MG63 (cell line): Measurements from ENCODE around the gene ARPC5. TPM values are rescaled to one million over a fixed set of nuclear protein-coding genes. Genes with fewer than 3 reads are reported as not detected.

Source experiments
- DNase-seq: peaks from one replicate; pipeline ENCODE4 v3.0.0-alpha.2; 2020
- H3K27me3 ChIP-seq: fragments of 250-450 bp; sonication (Bioruptor Pico); 2 replicates; pipeline ENCODE4 v1.5.1; 2020; ENCODE audit warnings: mild to moderate bottlenecking, moderate library complexity
- H3K36me3 ChIP-seq: fragments of 250-450 bp; sonication (Bioruptor Pico); 2 replicates; pipeline ENCODE4 v1.5.1; 2020; ENCODE audit warnings: mild to moderate bottlenecking, moderate library complexity
- H3K4me3 ChIP-seq: fragments of 250-450 bp; sonication (Bioruptor Pico); 2 replicates; pipeline ENCODE4 v1.5.1; 2020; ENCODE audit warnings: mild to moderate bottlenecking, moderate library complexity
- H3K9me3 ChIP-seq: fragments of 250-450 bp; sonication (Bioruptor Pico); 2 replicates; pipeline ENCODE4 v1.5.1; 2020; ENCODE audit warnings: mild to moderate bottlenecking, moderate library complexity
- total RNA-seq: library from RNA; depleted of rRNA; stranded (reverse); fragments of >200 nt; shearing (Covaris generic); gene quantifications from 2 replicates; pipeline ENCODE4 v1.2.3, GENCODE V29; 2014; ENCODE audit warnings: low replicate concordance

The ARPC5 gene
- total RNA-seq, 1 experiment from 2014 or later, result 232 TPM

DNA sequence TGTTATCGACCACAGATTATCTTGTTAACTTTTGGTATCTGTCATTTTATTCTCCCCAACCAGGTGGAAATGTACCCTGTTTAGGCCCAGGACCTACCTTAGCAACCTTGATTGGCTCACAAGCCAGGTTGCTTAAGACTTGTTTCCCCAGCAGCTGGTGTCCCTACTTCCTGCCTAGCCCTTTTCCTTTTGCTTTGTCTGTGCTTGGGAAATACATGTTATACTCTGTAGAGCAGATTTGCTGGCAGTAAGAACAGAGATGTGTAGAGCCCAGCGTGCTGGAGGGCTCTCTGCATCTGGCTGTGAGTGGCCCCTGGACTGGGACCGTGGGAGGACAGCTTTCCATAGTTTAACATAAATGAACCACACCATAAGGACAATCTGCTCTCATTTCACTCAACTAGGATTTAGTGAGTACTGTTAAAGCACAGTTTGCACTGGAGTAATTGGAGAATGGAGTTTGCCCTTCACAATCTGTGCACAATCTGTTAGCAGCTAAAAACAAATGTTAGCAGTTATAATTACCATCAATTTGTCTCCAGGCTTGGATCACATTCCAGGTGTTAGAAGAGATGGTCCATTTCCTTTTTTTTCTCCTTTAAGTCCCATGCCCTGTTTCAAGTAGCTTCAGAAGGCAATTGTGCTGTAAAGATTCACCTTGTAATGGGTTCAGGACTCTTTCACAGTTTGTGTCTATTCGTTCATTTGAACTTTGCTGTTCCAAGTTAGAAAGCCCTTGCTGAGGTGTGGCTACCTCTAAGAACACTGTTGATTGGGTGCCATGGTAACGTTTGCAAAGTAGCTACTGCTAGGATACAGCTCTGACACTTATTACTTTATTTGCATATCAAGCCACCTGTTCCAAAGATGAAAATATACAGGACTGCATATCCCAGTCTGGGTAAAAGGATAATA is 17.2 kb upstream of the ARPC5 start, which contains the start of gene APOBEC4:
TSS of gene APOBEC4 (minus strand) at position 770 of the 915 bp plus-strand sequence. CDS start 4,535 bp downstream, outside the sequence.
- no peaks in the 10 kb centered on the region for H3K9me3 ChIP-seq
- DNase-seq, result no peak
- no peak within 1 kb of the TSS for H3K4me3 ChIP-seq
- 0 out of 2 replicates have a peak, but pooled peaks cover 5% of the 10 kb centered on the region for H3K27me3 ChIP-seq
- H3K36me3 ChIP-seq, result no peaks in the 10 kb centered on the region

DNA sequence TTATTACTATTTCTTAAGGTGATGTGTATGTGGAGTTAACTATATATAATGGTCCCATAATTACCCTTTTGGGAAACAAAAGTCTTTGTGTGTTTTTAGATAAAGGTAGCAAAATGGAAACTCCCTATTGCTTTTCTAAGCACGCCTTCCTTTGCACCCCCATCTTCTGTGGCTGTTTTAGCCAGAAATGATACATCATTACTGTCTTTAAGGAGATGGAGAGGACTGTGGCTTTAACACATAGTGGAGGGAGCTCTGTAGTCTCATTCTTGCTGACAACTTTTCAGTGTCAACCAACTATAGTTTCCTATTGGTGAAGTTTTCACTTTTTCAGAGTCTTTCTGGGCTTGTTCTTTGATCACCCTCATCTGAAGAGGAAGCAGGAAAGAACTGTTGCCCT is 16.5 kb upstream of the ARPC5 start:
- Histone ChIP-seq H3K27me3 (peaks cover 9% of the 10 kb centered on the region; the same call in 1 of the 2 replicates), H3K36me3 (no peaks in the 10 kb centered on the region), H3K4me3 (no peak overlapping the region), H3K9me3 (no peaks in the 10 kb centered on the region)
- DNase-seq, result no peak

DNA sequence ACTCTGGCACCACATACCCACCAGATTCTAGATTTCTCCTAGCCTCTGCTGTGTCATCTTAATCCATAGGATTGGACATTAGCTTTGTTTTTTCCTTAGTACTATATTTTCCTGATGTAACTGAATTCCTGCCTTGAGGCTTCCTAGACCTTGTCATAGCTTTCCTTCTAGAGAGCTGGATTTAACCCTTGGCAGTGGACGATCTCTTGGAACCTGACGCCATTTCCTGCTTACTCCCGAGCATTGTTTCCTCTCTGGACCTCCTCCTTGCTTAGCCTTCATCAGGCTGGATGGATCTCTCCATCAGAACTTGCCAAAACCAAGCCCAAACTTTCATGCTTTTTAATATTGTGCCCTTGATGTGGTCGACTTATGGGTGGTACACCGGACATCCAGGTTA is 16.0 kb upstream of the ARPC5 start:
- peak; percentile 14 for DNase-seq
- Histone ChIP-seq H3K9me3 (no peaks in the 10 kb centered on the region), H3K27me3 (peaks cover 11% of the 10 kb centered on the region), H3K4me3 (no peak overlapping the region), H3K36me3 (no peaks in the 10 kb centered on the region)

DNA sequence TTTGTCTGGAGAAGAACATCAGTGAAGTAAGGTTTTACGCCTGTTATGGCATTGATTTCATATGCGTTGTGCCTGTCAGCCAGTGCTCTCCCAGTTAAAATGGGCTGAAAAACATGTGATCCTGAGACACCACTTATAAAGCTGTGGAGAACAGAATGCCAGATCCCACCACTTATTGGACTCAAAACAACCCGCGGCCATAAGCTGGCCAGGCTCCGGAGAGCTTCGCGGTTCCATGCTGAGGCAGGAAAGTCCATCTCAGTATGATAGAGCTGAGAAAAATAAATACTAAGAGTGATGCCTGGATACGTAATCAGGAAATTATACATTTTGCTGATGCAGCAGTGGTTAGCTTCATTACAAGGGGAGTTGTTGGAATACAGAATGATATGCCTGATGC is 12.5 kb upstream of the ARPC5 start:
- Histone ChIP-seq H3K4me3 (no peak overlapping the region), H3K27me3 (peaks cover 16% of the 10 kb centered on the region), H3K36me3 (no peaks in the 10 kb centered on the region), H3K9me3 (no peaks in the 10 kb centered on the region)
- no peak for DNase-seq

DNA sequence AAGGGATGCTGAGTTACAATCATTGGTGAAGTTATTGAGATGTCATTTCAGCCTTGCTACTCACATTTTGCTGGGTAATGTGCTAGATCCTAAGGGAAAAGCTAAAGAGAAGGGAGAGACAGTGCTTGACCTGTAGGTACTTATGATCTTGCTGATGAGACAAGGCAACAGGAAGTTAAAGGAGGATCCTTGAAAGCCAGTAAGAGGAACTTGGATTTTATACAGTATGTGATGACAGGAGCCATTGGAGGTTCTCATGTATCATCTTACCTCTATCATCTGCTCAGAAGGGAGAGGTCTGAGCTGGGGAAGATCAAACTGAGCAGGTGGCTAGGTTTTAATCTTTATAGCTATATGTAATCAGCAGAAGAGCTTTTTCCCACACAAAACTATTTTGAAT is 11.2 kb upstream of the ARPC5 start:
- Histone ChIP-seq H3K27me3 (peaks cover 16% of the 10 kb centered on the region), H3K9me3 (no peaks in the 10 kb centered on the region), H3K4me3 (no peak overlapping the region), H3K36me3 (no peaks in the 10 kb centered on the region)
- no peak for DNase-seq

DNA sequence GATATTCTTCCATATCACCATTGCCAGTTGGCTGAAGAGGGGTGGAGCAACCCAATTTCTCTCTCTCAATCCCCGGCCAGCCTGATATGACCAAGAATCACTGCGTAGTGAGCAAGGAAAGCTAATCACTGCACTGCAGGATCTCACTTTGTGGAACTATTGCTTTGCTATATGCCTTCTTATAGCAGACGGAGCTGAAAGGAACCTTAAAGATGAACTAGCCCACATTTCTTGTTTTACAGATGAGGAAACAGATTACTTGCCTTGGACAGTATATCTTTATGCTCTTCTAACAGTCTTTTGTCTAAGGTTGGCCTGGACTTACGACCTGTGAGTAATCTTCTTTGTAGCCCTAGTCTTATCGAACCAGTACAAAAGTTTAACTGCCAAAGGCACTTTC is 9.9 kb upstream of the ARPC5 start:
- no peak for DNase-seq
- no peak overlapping the region for H3K4me3 ChIP-seq
- H3K27me3 ChIP-seq, result peaks cover 16% of the 10 kb centered on the region
- H3K9me3 ChIP-seq, result no peaks in the 10 kb centered on the region
- H3K36me3 ChIP-seq, result no peaks in the 10 kb centered on the region

DNA sequence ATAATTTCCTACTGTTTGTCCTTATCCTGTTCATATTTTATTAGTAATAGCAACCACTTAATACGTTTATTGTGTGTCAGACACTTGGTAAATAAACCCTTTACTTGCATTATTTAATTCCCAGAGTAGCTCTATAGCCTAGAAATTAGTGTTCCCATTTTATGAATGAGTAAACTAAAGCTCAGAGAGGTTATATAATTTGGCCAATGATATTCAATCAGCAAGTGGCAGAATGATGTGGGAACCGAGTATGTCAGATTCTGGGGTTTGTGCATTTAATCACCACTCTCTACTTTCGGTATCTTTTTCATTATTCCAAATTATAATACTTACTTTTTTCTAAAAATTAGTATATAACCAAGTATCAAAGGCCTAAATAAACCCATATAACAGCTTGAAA is 6.6 kb upstream of the ARPC5 start:
- H3K4me3 ChIP-seq, result no peak overlapping the region
- no peak for DNase-seq
- no peaks in the 10 kb centered on the region for H3K36me3 ChIP-seq
- H3K9me3 ChIP-seq, result no peaks in the 10 kb centered on the region
- peaks cover 15% of the 10 kb centered on the region for H3K27me3 ChIP-seq

DNA sequence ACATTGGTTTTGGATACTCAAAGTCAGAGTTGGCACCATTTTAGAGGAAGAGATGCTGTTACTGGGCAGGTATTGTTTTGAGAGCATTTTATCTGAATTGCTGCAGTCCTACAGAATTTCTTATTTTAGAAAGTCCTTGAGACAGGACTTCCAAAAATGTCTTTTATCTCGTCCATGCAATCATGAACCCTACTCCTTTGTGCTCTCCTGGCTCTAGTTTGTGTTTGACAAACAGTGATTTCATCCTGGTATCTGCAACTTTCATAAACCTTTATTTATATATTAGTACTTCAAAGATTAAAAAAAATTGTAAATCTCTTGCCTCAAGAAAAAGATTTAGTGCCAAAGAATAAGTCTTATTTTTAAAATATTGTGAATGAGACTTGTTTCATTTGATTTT is 4.6 kb upstream of the ARPC5 start:
- Histone ChIP-seq H3K9me3 (no peaks in the 10 kb centered on the region), H3K36me3 (no peaks in the 10 kb centered on the region), H3K4me3 (no peak overlapping the region), H3K27me3 (peaks cover 10% of the 10 kb centered on the region)
- DNase-seq, result no peak

DNA sequence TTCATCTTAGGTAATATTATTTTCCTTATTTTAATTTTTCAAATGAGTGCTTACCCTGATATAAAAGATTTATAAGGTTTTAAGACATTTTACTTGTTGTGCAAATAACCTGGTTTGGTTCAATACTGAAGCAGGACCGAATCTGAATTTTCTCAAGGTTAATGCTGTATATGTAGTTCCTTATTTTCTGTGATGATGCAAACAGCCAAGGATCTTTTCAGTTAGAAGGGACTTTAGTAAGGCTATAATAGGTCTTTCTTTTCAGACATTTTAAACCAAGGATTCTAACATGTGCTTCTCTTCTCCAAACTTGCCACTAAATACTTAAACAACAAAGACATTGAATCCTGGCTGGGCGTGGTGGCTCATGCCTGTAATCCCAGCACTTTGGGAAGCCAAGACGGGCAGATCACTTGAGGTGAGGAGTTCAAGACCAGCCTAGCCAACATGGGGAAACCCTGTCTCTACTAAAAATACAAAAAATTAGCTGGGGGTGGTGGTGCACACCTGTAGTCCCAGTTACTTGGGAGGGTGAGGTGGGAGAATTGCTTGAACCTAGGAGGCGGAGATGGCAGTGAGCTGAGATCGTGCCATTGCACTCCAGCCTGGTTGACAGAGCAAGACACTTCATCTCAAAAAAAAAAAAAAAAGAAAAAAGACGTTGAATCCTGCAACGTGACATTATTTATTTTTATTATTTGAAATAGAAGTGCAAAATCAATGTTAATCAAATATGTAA is 3.2 kb upstream of the ARPC5 start:
- H3K4me3 ChIP-seq, result no peak overlapping the region
- no peak for DNase-seq
- H3K27me3 ChIP-seq, result peaks cover 10% of the 10 kb centered on the region
- H3K36me3 ChIP-seq, result no peaks in the 10 kb centered on the region
- no peaks in the 10 kb centered on the region for H3K9me3 ChIP-seq

DNA sequence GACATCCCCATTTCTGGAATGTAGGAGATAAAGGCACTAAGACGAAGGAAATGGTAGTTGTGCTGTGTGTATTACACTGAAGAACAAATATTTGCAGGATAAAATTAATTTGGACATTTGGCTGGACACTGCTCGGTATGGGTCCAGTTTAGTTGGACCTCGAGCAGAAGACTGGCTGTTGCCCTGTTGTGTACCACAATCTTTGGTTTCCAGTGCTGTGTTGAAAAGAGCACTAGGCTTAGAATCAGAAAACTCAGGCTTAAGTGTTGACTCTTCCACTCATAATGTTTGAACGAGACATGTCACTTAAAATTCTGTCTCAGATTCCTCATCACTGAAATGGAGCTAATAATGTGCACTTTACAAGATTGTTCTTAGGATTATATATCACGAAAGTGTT is 1.2 kb upstream of the ARPC5 start:
- Histone ChIP-seq H3K9me3 (no peaks in the 10 kb centered on the region), H3K36me3 (peaks cover 13% of the 10 kb centered on the region), H3K4me3 (peak overlapping the region; percentile 78), H3K27me3 (peaks cover 10% of the 10 kb centered on the region)
- no peak for DNase-seq

DNA sequence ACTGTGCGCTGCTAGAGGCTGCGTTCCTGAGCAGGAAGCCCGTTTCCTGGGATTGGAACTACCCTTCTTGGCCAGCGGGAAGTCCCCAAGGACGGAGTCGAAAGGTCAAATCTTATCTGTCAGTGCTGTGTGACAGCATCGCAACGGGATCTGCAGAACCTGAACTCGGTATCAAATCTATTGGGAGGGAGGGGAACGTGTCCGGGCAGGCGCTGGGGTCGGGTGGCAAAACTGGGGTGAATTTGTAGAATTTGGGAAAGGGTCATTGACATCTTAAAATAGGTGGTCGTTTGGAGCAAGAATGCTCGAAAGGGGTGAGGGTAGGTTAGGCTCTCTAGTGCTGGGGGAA is 725 bp upstream of the ARPC5 start:
- Histone ChIP-seq H3K4me3 (peak overlapping the region; percentile 78), H3K27me3 (peaks cover 10% of the 10 kb centered on the region), H3K36me3 (peaks cover 15% of the 10 kb centered on the region), H3K9me3 (no peaks in the 10 kb centered on the region)
- no peak for DNase-seq

DNA sequence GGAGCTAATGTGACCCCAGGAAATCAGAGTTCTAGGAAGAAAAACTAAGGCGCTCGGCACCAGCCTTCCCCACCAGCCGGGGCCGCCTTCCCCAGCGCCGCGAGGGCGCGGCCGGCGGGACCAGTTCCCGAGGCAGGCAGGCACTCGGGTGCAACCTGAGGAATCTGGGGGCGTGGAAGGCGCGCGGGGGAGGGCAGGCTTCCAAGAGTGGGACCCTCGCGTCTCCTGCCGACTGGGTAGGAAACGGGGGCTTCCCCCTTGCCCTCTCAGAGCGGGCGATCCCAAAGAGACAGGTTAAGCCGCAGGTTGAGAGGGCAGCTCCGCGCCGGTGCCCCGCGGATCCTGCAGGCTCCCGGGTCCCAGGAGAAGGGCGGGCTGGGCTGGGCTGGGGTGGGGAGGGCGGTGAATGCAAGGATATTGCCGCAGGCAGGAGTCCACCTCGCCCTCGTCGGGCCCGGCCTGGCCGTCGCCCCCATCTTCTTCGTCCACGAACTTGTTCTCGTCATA is 431 bp downstream of the ARPC5 start:
- Histone ChIP-seq H3K9me3 (no peaks in the 10 kb centered on the region), H3K4me3 (peak overlapping the region; percentile 78), H3K27me3 (peaks cover 10% of the 10 kb centered on the region), H3K36me3 (peaks cover 24% of the 10 kb centered on the region)
- peak; percentile 43 for DNase-seq

DNA sequence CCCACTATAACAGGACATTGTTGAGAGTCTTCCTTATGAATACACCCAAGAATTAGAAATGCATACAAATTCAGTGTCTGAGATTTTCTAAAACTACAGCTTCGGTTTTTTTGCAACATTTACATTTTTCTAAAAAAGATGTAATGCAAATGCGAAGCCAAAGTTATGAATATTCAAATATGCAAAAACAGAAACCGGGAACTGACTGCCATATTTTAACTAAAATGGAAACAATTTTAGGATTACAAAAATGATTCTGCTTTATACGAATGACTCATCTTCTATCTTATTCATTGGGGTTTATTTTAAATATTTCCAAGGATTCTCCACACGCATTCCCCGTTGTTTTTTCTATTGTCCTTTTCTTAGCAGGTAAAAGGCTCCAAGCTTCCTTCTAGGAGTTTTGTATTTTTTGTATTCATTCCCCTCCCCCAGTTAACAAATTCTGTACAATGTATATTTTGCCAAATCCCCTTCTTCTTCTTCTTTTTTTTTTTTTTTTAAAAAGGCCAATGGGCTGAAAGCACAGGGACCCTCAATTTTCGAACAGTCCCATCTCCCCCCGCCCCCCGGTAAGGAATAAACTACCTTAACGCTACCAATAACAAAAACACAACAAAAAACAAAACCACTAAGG is 1.0 kb downstream of the ARPC5 start:
- H3K36me3 ChIP-seq, result peaks cover 30% of the 10 kb centered on the region
- peaks cover 10% of the 10 kb centered on the region for H3K27me3 ChIP-seq
- no peak for DNase-seq
- H3K4me3 ChIP-seq, result peak overlapping the region; percentile 78
- no peaks in the 10 kb centered on the region for H3K9me3 ChIP-seq

DNA sequence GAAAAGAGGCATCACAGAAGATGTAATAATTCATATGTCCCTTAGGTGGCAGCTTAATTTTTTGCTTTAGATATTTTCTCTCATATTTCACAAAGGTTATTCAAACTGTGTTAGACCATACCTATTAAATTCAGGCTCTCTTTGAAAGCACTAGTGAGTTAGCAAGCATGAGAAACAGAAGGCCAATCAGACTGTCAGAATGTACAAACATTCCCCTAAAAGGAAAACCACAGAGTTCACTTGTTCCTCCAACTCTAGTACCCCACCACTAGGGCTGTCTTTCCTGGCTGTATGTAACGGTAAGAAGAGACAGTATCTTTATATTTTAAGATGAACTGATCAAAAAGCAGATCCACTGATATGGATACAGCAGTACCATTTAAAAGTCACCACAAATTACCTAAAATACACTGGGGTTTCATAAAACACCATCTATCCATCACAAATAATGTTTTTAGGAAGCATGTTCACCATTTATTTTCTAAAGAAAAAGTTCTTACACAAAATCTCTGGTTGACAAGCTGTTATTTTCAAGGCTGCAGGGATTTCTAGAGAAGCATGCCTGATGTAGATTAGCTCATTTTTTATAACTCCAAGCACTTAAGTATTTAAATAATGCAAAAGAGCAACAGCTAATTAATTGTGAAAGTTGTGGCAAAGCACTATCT is 1.8 kb downstream of the ARPC5 start:
- peaks cover 37% of the 10 kb centered on the region for H3K36me3 ChIP-seq
- peak; percentile 34 for DNase-seq
- H3K4me3 ChIP-seq, result peak overlapping the region; percentile 78
- H3K27me3 ChIP-seq, result peaks cover 10% of the 10 kb centered on the region
- no peaks in the 10 kb centered on the region for H3K9me3 ChIP-seq

DNA sequence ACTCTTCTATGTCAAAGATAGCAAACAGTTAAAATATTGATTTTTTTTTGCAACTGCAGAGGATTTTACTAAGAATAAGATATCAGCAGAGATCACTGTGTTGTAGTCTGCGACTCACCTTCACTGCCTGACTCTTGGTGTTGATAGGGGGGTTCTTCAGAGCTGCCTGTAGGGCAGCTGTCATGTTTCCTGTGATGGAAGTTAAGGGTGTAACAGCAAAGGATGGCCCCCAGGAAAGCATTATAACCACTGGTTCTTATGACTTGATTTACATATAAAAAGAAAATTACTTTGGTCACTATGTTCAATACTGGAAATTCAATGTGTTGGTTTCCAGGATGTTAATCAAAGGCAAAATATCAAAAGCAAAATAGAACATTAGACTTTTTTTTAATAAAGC is 2.6 kb downstream of the ARPC5 start:
- Histone ChIP-seq H3K9me3 (no peaks in the 10 kb centered on the region), H3K27me3 (peaks cover 2% of the 10 kb centered on the region; the same call in 1 of the 2 replicates), H3K4me3 (peak overlapping the region; percentile 78), H3K36me3 (peaks cover 43% of the 10 kb centered on the region)
- DNase-seq, result no peak

DNA sequence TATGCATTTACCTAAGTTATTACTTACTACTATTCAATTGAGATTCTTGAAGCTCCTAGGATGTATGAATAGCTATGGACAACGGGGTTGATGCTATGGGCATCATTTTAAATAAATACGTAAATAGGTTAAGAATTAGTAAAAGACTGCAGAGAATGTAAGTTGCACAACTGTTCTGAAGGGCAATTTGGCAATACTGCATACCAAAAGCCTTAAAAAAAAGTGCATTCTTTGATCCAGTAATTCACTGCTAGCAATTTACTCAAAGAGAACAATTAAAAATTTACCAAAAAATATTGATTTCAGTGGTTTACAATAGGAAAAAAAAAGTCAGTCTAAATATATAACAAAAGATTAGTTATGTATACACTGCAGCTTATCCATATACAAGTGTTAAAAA is 3.5 kb downstream of the ARPC5 start:
- H3K9me3 ChIP-seq, result no peaks in the 10 kb centered on the region
- H3K27me3 ChIP-seq, result peaks cover 2% of the 10 kb centered on the region; the same call in 1 of the 2 replicates
- no peak for DNase-seq
- H3K36me3 ChIP-seq, result peaks cover 50% of the 10 kb centered on the region
- peak overlapping the region; percentile 78 for H3K4me3 ChIP-seq
